Mucosa of rectum (tissue), 2 donors: ENCODE results near the gene F7.

Experiments
- H3K27ac ChIP-seq, 2 donors: one replicate each; pipeline ENCODE4 v1.7.0; 2013; ENCODE audit warnings: inconsistent platforms in 2 of 2, low read depth in 2 of 2, low read length in 2 of 2
- H3K27me3 ChIP-seq, 2 donors: one replicate each; pipeline ENCODE4 v1.7.0; 2013; ENCODE audit warnings: low read length in 2 of 2; ENCODE audit not compliant: control insufficient read depth in 2 of 2, insufficient read depth in 2 of 2
- H3K36me3 ChIP-seq, 2 donors: one replicate each; pipeline ENCODE4 v1.7.0; 2013; ENCODE audit warnings: low read length in 2 of 2; ENCODE audit not compliant: control insufficient read depth in 2 of 2, insufficient read depth in 2 of 2
- H3K4me1 ChIP-seq, 2 donors: one replicate each; pipeline ENCODE4 v1.7.0; 2013; ENCODE audit warnings: low read length in 2 of 2, mild to moderate bottlenecking in 1 of 2; ENCODE audit not compliant: control insufficient read depth in 2 of 2, insufficient read depth in 2 of 2
- H3K4me3 ChIP-seq, 2 donors: one replicate each; pipeline ENCODE4 v1.7.0; 2013; ENCODE audit warnings: low read length in 2 of 2
- H3K9ac ChIP-seq, 2 donors: one replicate each; pipeline ENCODE4 v1.7.0; 2013; ENCODE audit warnings: low read length in 2 of 2, low read depth in 1 of 2, mild to moderate bottlenecking in 1 of 2
- H3K9me3 ChIP-seq, 2 donors: one replicate each; pipeline ENCODE4 v1.7.0; 2013; ENCODE audit warnings: low read length in 2 of 2; ENCODE audit not compliant: control insufficient read depth in 2 of 2
- donor health status: healthy.
- donor health status: Normal muscosa, but diverticular disease.

F7 gene

GRCh38 chr13:113139577-113139976 lies 34.0 kb downstream of the F7 start:
- Histone ChIP-seq H3K27me3 (no peaks in the 10 kb centered on the region), H3K9ac (no peak overlapping the region), H3K9me3 (no peaks in the 10 kb centered on the region), H3K4me1 (no peaks in the 10 kb centered on the region), H3K4me3 (no peak overlapping the region), H3K27ac (no peak overlapping the region), H3K36me3 (no peaks in the 10 kb centered on the region)

GRCh38 chr13:113140677-113141600 lies 35.3 kb downstream of the F7 start:
- H3K9ac ChIP-seq: no peak overlapping the region
- H3K4me3 ChIP-seq: no peak overlapping the region
- H3K27me3 ChIP-seq: no peaks in the 10 kb centered on the region
- H3K4me1 ChIP-seq: no peaks in the 10 kb centered on the region
- H3K36me3 ChIP-seq: no peaks in the 10 kb centered on the region
- H3K9me3 ChIP-seq: no peaks in the 10 kb centered on the region
- no peak overlapping the region for H3K27ac ChIP-seq

- Histone ChIP-seq H3K9me3 (no peaks in the 10 kb centered on the region), H3K27me3 (no peaks in the 10 kb centered on the region), H3K27ac (no peak overlapping the region), H3K4me1 (no peaks in the 10 kb centered on the region), H3K36me3 (no peaks in the 10 kb centered on the region), H3K9ac (no peak overlapping the region), H3K4me3 (no peak overlapping the region)
Measured at GRCh38 chr13:113141601-113141970, 36.0 kb downstream of the F7 start.

- H3K4me1 ChIP-seq: no peaks in the 10 kb centered on the region
- no peak overlapping the region for H3K9ac ChIP-seq
- H3K36me3 ChIP-seq: no peaks in the 10 kb centered on the region
- no peak overlapping the region for H3K4me3 ChIP-seq
- no peak overlapping the region for H3K27ac ChIP-seq
- H3K9me3 ChIP-seq: no peaks in the 10 kb centered on the region
- H3K27me3 ChIP-seq: no peaks in the 10 kb centered on the region
Measured at GRCh38 chr13:113142876-113143275, 37.3 kb downstream of the F7 start.

- Histone ChIP-seq H3K4me1 (no peaks in the 10 kb centered on the region), H3K27ac (no peak overlapping the region), H3K9ac (no peak overlapping the region), H3K4me3 (no peak overlapping the region), H3K9me3 (no peaks in the 10 kb centered on the region), H3K36me3 (no peaks in the 10 kb centered on the region), H3K27me3 (no peaks in the 10 kb centered on the region)
Measured at GRCh38 chr13:113143466-113144254, 38.1 kb downstream of the F7 start.

- Histone ChIP-seq H3K27me3 (no peaks in the 10 kb centered on the region), H3K4me1 (no peaks in the 10 kb centered on the region), H3K4me3 (no peak overlapping the region), H3K27ac (no peak overlapping the region), H3K36me3 (no peaks in the 10 kb centered on the region), H3K9ac (no peak overlapping the region), H3K9me3 (no peaks in the 10 kb centered on the region)
Measured at GRCh38 chr13:113144255-113144629, 38.7 kb downstream of the F7 start.

- H3K4me3 ChIP-seq: no peak overlapping the region
- H3K9ac ChIP-seq: no peak overlapping the region
- H3K27me3 ChIP-seq: no peaks in the 10 kb centered on the region
- no peaks in the 10 kb centered on the region for H3K9me3 ChIP-seq
- H3K4me1 ChIP-seq: no peaks in the 10 kb centered on the region
- H3K36me3 ChIP-seq: no peaks in the 10 kb centered on the region
- no peak overlapping the region for H3K27ac ChIP-seq
Measured at GRCh38 chr13:113145496-113145895, 39.9 kb downstream of the F7 start.

- no peaks in the 10 kb centered on the region for H3K27me3 ChIP-seq
Measured at GRCh38 chr13:113145911-113146598, 40.5 kb downstream of the F7 start.

GRCh38 chr13:113146750-113147149 lies 41.2 kb downstream of the F7 start:
- Histone ChIP-seq H3K4me3 (no peak overlapping the region), H3K36me3 (no peaks in the 10 kb centered on the region), H3K9me3 (no peaks in the 10 kb centered on the region), H3K27ac (no peak overlapping the region), H3K4me1 (no peaks in the 10 kb centered on the region), H3K9ac (no peak overlapping the region), H3K27me3 (peaks cover under 1% of the 10 kb centered on the region in 2 donors)

More at GRCh38 chr13:113145911-113146598, 40.5 kb downstream of the F7 start:
- Histone ChIP-seq H3K9me3 (no peaks in the 10 kb centered on the region), H3K27ac (no peak overlapping the region), H3K4me1 (no peaks in the 10 kb centered on the region), H3K36me3 (no peaks in the 10 kb centered on the region), H3K4me3 (no peak overlapping the region), H3K9ac (no peak overlapping the region)

GRCh38 chr13:113147206-113147605 lies 41.6 kb downstream of the F7 start:
- Histone ChIP-seq H3K27me3 (peaks cover 4 to 5% of the 10 kb centered on the region in 2 donors), H3K27ac (no peak overlapping the region), H3K36me3 (no peaks in the 10 kb centered on the region), H3K4me3 (no peak overlapping the region), H3K9ac (no peak overlapping the region), H3K9me3 (no peaks in the 10 kb centered on the region), H3K4me1 (no peaks in the 10 kb centered on the region)
